CD14-positive monocyte (primary cell): ENCODE measurements around the gene TMPRSS11F. TPM values are rescaled to one million over a fixed set of nuclear protein-coding genes. Genes with fewer than 3 reads are reported as not detected.

Experiments used
- DNase-seq, 3 donors: peaks; one replicate each; pipeline ENCODE4 v3.0.0-alpha.2; 2011 to 2022
- H2AFZ ChIP-seq: 2 replicates; pipeline ENCODE4 v1.6.0; 2012; ENCODE audit warnings: mild to moderate bottlenecking, low read depth, low read length, inconsistent platforms; ENCODE audit not compliant: insufficient read depth, poor library complexity, severe bottlenecking
- H3K27ac ChIP-seq, 2 donors: 1 replicate in 1 of 2; 2 replicates in 1 of 2; pipeline ENCODE4 v1.5.1; 2012 to 2013; ENCODE audit warnings: low read length in 2 of 2, control low read depth in 1 of 2, inconsistent platforms in 1 of 2, low read depth in 1 of 2, mild to moderate bottlenecking in 1 of 2
- H3K27me3 ChIP-seq, 2 donors: one replicate each; pipeline versions ENCODE4 v1.6.0 to v1.6.1; 2011 to 2013; ENCODE audit warnings: low read length in 2 of 2; ENCODE audit not compliant: control insufficient read depth in 2 of 2, insufficient read depth in 2 of 2
- H3K36me3 ChIP-seq, 2 donors: replicated peaks in 1 of 2; 1 replicate in 1 of 2; 2 replicates in 1 of 2; pipeline versions ENCODE4 v1.5.1 to v1.6.1; 2012 to 2013; ENCODE audit warnings: low read length in 2 of 2, control low read depth in 1 of 2, inconsistent platforms in 1 of 2, mild to moderate bottlenecking in 1 of 2; ENCODE audit not compliant: insufficient read depth in 2 of 2, control insufficient read depth in 1 of 2
- H3K4me1 ChIP-seq, 2 donors: 1 replicate in 1 of 2; 2 replicates in 1 of 2; pipeline versions ENCODE4 v1.5.1 to v1.6.1; 2012 to 2013; ENCODE audit warnings: low read length in 2 of 2, control low read depth in 1 of 2, inconsistent platforms in 1 of 2, mild to moderate bottlenecking in 1 of 2, moderate library complexity in 1 of 2; ENCODE audit not compliant: insufficient read depth in 2 of 2, control insufficient read depth in 1 of 2
- H3K4me2 ChIP-seq: replicated peaks from 2 replicates; pipeline ENCODE3; 2012; ENCODE audit warnings: low read length, moderate library complexity, mild to moderate bottlenecking; ENCODE audit not compliant: poor library complexity, severe bottlenecking; ENCODE audit errors: extremely low read depth
- H3K4me3 ChIP-seq, 3 experiments: fragments of 200-600 bp in 1 of 3; sonication (generic) in 1 of 3; replicated peaks in 1 of 3; 1 replicate in 2 of 3; 2 replicates in 1 of 3; pipeline ENCODE4 v1.5.1; 2011 to 2013; ENCODE audit warnings: low read length in 3 of 3, mild to moderate bottlenecking in 3 of 3, control low read depth in 2 of 3, low read depth in 2 of 3, inconsistent platforms in 1 of 3, moderate library complexity in 1 of 3
- H3K79me2 ChIP-seq: 2 replicates; pipeline ENCODE4 v1.6.0; 2012; ENCODE audit warnings: mild to moderate bottlenecking, control low read depth, inconsistent platforms, low read length, moderate library complexity; ENCODE audit not compliant: insufficient read depth
- H3K9ac ChIP-seq: 2 replicates; pipeline ENCODE4 v1.6.0; 2017; ENCODE audit warnings: low read length, mild to moderate bottlenecking; ENCODE audit not compliant: insufficient read depth, poor library complexity, severe bottlenecking
- H3K9me3 ChIP-seq, 2 donors: replicated peaks in 1 of 2; 1 replicate in 1 of 2; 2 replicates in 1 of 2; pipeline versions ENCODE4 v1.5.1 to v1.6.1; 2012 to 2013; ENCODE audit warnings: low read length in 2 of 2, control low read depth in 1 of 2; ENCODE audit not compliant: control insufficient read depth in 1 of 2, insufficient read depth in 1 of 2
- H4K20me1 ChIP-seq: 2 replicates; pipeline ENCODE4 v1.6.0; 2012; ENCODE audit warnings: mild to moderate bottlenecking, low read length, control low read depth, moderate library complexity; ENCODE audit not compliant: insufficient read depth
- H3K27ac Mint-ChIP-seq, 7 donors: one replicate each; pipeline ENCODE4 v1.8.0; 2020; ENCODE audit warnings: mild to moderate bottlenecking in 7 of 7, mixed read lengths in 7 of 7, moderate library complexity in 6 of 7, inconsistent platforms in 2 of 7
- H3K27me3 Mint-ChIP-seq, 3 donors: one replicate each; pipeline ENCODE4 v1.8.0; 2021 to 2022; ENCODE audit warnings: low read depth in 3 of 3, mild to moderate bottlenecking in 3 of 3, mixed read lengths in 3 of 3, moderate library complexity in 3 of 3, inconsistent platforms in 1 of 3
- H3K36me3 Mint-ChIP-seq, 2 donors: one replicate each; pipeline ENCODE4 v1.8.0; 2020; ENCODE audit warnings: mixed read lengths in 2 of 2, inconsistent platforms in 1 of 2, mild to moderate bottlenecking in 1 of 2
- H3K4me1 Mint-ChIP-seq: one replicate; pipeline ENCODE4 v1.8.0; 2020; ENCODE audit warnings: mild to moderate bottlenecking, mixed read lengths
- H3K4me3 Mint-ChIP-seq, 2 donors: one replicate each; pipeline ENCODE4 v1.8.0; 2020; ENCODE audit warnings: mild to moderate bottlenecking in 2 of 2, mixed read lengths in 2 of 2, moderate library complexity in 1 of 2
- H3K9me3 Mint-ChIP-seq, 7 donors: one replicate each; pipeline ENCODE4 v1.8.0; 2020 to 2022; ENCODE audit warnings: mixed read lengths in 7 of 7, mild to moderate bottlenecking in 6 of 7, moderate library complexity in 6 of 7, inconsistent platforms in 2 of 7
- WGBS: methylation state at CpG from one replicate; pipeline ENCODE4 v1.1.5; 2013; ENCODE audit warnings: missing lambda C conversion rate; ENCODE audit not compliant: insufficient coverage; 5-methylcytosine and 5-hydroxymethylcytosine counted together
- intact Hi-C, 2 donors: fragments of 100-400 bp; cut with micrococcal nuclease; formaldehyde crosslinking; loops; one replicate each; pipeline versions ENCODE4 v1.15.0 to v1.15.1; 2023
- polyA plus RNA-seq, 3 donors: library from polyadenylated mRNA; depleted of rRNA in 1 of 3; unstranded in 2 of 3; stranded (reverse) in 1 of 3; fragments of 300-500 nt in 2 of 3; fragments of >200 nt in 1 of 3; fragmentation: Illumina TruSeq in 2 of 3; gene quantifications; 1 replicate in 2 of 3; 2 replicates in 1 of 3; pipeline ENCODE4 v1.2.3, GENCODE V29; 2012 to 2021
- TF ChIP-seq, protein P1 (sequence below): fragments of 200-600 bp; IDR thresholded peaks from one replicate; pipeline ENCODE4 v1.8.0; 2022; ENCODE audit warnings: antibody characterized with exemption, mild to moderate bottlenecking

Gene TMPRSS11F
- polyA plus RNA-seq, 3 donors, result not detected

DNA sequence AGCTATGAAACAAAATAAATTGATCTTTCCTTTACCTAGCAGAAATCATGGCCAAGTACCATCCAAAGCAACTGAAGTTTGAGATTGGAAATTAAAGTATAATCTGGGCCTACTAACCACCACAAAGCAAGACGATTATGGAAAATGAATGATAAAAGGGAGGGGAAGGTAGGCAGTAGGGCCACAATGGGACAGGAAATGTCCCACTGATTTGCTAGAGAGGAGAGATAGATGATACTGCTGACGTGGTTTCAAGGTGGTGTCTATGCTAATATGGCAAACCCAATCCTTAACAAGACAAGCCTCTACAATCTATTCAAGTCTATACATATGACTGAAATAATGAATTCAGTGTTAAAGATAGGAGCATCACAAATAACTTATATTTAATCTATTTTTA is 6.1 kb downstream of the TMPRSS11F start:
- Histone ChIP-seq H3K27me3 (no peaks in the 10 kb centered on the region), H3K79me2 (no peaks in the 10 kb centered on the region), H3K9ac (no peak overlapping the region), H2AFZ (no peak overlapping the region), H3K4me2 (no peak overlapping the region), H3K27ac (no peak overlapping the region), H4K20me1 (no peaks in the 10 kb centered on the region), H3K9me3 (no peaks in the 10 kb centered on the region), H3K4me1 (no peaks in the 10 kb centered on the region), H3K4me3 (no peak overlapping the region), H3K36me3 (no peaks in the 10 kb centered on the region)
- Mint-ChIP-seq H3K9me3 (peaks cover 0 to 3% (median 0%) of the 10 kb centered on the region in 7 donors), H3K27ac (no peak overlapping the region), H3K27me3 (no peaks in the 10 kb centered on the region), H3K4me3 (no peak overlapping the region), H3K36me3 (no peaks in the 10 kb centered on the region), H3K4me1 (no peaks in the 10 kb centered on the region)
- intact Hi-C loops, result no loop called here
- DNase-seq, result no peak
- TF ChIP-seq, protein P1, sequence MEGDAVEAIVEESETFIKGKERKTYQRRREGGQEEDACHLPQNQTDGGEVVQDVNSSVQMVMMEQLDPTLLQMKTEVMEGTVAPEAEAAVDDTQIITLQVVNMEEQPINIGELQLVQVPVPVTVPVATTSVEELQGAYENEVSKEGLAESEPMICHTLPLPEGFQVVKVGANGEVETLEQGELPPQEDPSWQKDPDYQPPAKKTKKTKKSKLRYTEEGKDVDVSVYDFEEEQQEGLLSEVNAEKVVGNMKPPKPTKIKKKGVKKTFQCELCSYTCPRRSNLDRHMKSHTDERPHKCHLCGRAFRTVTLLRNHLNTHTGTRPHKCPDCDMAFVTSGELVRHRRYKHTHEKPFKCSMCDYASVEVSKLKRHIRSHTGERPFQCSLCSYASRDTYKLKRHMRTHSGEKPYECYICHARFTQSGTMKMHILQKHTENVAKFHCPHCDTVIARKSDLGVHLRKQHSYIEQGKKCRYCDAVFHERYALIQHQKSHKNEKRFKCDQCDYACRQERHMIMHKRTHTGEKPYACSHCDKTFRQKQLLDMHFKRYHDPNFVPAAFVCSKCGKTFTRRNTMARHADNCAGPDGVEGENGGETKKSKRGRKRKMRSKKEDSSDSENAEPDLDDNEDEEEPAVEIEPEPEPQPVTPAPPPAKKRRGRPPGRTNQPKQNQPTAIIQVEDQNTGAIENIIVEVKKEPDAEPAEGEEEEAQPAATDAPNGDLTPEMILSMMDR, result no peak
- no CpG with 5 or more reads among the region's 2 CpGs for WGBS

DNA sequence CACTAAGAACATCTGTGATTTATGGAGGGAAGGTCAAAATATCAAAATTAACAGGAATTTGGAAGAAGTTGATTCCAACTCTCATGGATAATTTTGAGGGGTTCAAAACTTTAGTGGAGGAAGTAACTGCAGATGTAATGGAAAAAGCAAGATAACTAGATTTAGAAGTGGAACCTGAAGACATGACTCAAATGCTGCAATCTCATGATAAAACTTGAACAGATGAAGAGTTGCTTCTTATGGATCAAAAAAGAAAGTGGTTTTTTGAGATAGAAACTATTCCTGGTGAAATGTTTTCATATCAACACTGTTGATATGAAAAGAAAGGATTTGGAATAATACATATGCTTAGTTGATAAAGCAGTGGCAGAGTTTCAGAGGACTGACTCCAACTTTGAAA is 9.7 kb downstream of the TMPRSS11F start:
- peaks cover 0 to 3% of the 10 kb centered on the region in 2 donors for H3K9me3 ChIP-seq
- no peaks in the 10 kb centered on the region for H3K36me3 Mint-ChIP-seq
- no peak overlapping the region for H3K9ac ChIP-seq
- no peak overlapping the region for H3K4me3 Mint-ChIP-seq
- H3K4me1 Mint-ChIP-seq, result no peaks in the 10 kb centered on the region
- peaks cover 0 to 5% (median 3%) of the 10 kb centered on the region in 7 donors for H3K9me3 Mint-ChIP-seq
- no peaks in the 10 kb centered on the region for H3K27me3 Mint-ChIP-seq
- no peaks in the 10 kb centered on the region for H3K4me1 ChIP-seq
- intact Hi-C loops, result no loop called here
- TF ChIP-seq, protein P1, result no peak
- H3K79me2 ChIP-seq, result no peaks in the 10 kb centered on the region
- H3K27ac Mint-ChIP-seq, result no peak overlapping the region
- no peak overlapping the region for H3K27ac ChIP-seq
- H3K4me2 ChIP-seq, result no peak overlapping the region
- no peak overlapping the region for H2AFZ ChIP-seq
- no peak for DNase-seq
- no peaks in the 10 kb centered on the region for H3K27me3 ChIP-seq
- no peak overlapping the region for H3K4me3 ChIP-seq
- H3K36me3 ChIP-seq, result no peaks in the 10 kb centered on the region
- H4K20me1 ChIP-seq, result no peaks in the 10 kb centered on the region
